ENCODE measurements around the gene TBC1D10A. TPM values are rescaled to one million over a fixed set of nuclear protein-coding genes. Genes with fewer than 3 reads are reported as not detected.
A peak's percentile ranks its signal among the peaks of the same experiment; 100 is the strongest.

The TBC1D10A gene
- total RNA-seq, 4 donors from 2014 or later: 38.3 to 49.2 (median 43.0) TPM

GRCh38 chr22:30279046-30279788 lies 47.5 kb downstream of the TBC1D10A start:
- DNase-seq (ENCODE audit: low spot score in 2 of 2): no peak
- Histone ChIP-seq H3K36me3 (peaks cover 8% of the 10 kb centered on the region), H3K9me3 (no peaks in the 10 kb centered on the region), H3K4me1 (peaks cover 38% of the 10 kb centered on the region), H3K4me3 (no peak overlapping the region), H3K27ac (no peak overlapping the region), H3K27me3 (no peaks in the 10 kb centered on the region)
- TF ChIP-seq EP300 (IDR thresholded peaks at IDR 0.05) (no peak), CTCF (IDR thresholded peaks at IDR 0.05) (no peak), POLR2AphosphoS5 (IDR thresholded peaks at IDR 0.05) (no peak), POLR2A (IDR thresholded peaks at IDR 0.05) (no peak)
- 45% methylated on average over 16 of the region's 16 CpGs for WGBS

GRCh38 chr22:30277547-30278344 lies 49.0 kb downstream of the TBC1D10A start:
- H3K27ac ChIP-seq: peak overlapping the region; percentile 66
- 30% methylated on average over 14 of the region's 14 CpGs for WGBS
- DNase-seq (ENCODE audit: low spot score in 2 of 2): no peak
- no peaks in the 10 kb centered on the region for H3K36me3 ChIP-seq
- H3K27me3 ChIP-seq: no peaks in the 10 kb centered on the region
- no peaks in the 10 kb centered on the region for H3K9me3 ChIP-seq
- H3K4me1 ChIP-seq: peaks cover 49% of the 10 kb centered on the region
- H3K4me3 ChIP-seq: no peak overlapping the region
- TF ChIP-seq EP300 (IDR thresholded peaks at IDR 0.05) (no peak), POLR2AphosphoS5 (IDR thresholded peaks at IDR 0.05) (no peak), POLR2A (IDR thresholded peaks at IDR 0.05) (no peak)

GRCh38 chr22:30276039-30276438 lies 50.7 kb downstream of the TBC1D10A start:
- no peaks in the 10 kb centered on the region for H3K36me3 ChIP-seq
- no peak for DNase-seq (ENCODE audit: low spot score in 2 of 2)
- TF ChIP-seq POLR2A (IDR thresholded peaks at IDR 0.05) (no peak), EP300 (IDR thresholded peaks at IDR 0.05) (no peak)
- no peak overlapping the region for H3K27ac ChIP-seq
- no peaks in the 10 kb centered on the region for H3K9me3 ChIP-seq
- 80% methylated on average over 6 of the region's 8 CpGs for WGBS
- H3K27me3 ChIP-seq: no peaks in the 10 kb centered on the region
- H3K4me1 ChIP-seq: peaks cover 45% of the 10 kb centered on the region
- no peak overlapping the region for H3K4me3 ChIP-seq

- Histone ChIP-seq H3K4me1 (peaks cover 45% of the 10 kb centered on the region), H3K27me3 (no peaks in the 10 kb centered on the region), H3K36me3 (no peaks in the 10 kb centered on the region), H3K9me3 (no peaks in the 10 kb centered on the region), H3K27ac (no peak overlapping the region), H3K4me3 (no peak overlapping the region)
- 73% methylated on average over 3 of the region's 8 CpGs for WGBS
- no peak for TF ChIP-seq EP300 (IDR thresholded peaks at IDR 0.05)
- no peak for TF ChIP-seq POLR2AphosphoS5 (IDR thresholded peaks at IDR 0.05)
- no peak for TF ChIP-seq CTCF (IDR thresholded peaks at IDR 0.05)
- TF ChIP-seq POLR2A (IDR thresholded peaks at IDR 0.05): no peak
- no peak for DNase-seq (ENCODE audit: low spot score in 2 of 2)
Measured at GRCh38 chr22:30275625-30276024, 51.1 kb downstream of the TBC1D10A start.

- H3K36me3 ChIP-seq: no peaks in the 10 kb centered on the region
- H3K9me3 ChIP-seq: no peaks in the 10 kb centered on the region
- no peak for TF ChIP-seq POLR2AphosphoS5 (IDR thresholded peaks at IDR 0.05)
- TF ChIP-seq POLR2A (IDR thresholded peaks at IDR 0.05): no peak
- WGBS: 65% methylated on average over 9 of the region's 9 CpGs
- no peak overlapping the region for H3K4me3 ChIP-seq
- H3K27me3 ChIP-seq: no peaks in the 10 kb centered on the region
- no peak overlapping the region for H3K27ac ChIP-seq
- peaks cover 41% of the 10 kb centered on the region for H3K4me1 ChIP-seq
- no peak for DNase-seq (ENCODE audit: low spot score in 2 of 2)
Measured at GRCh38 chr22:30274437-30274812, 52.3 kb downstream of the TBC1D10A start.

GRCh38 chr22:30273711-30274436 lies 52.9 kb downstream of the TBC1D10A start:
- no peaks in the 10 kb centered on the region for H3K9me3 ChIP-seq
- no peak overlapping the region for H3K4me3 ChIP-seq
- no peak overlapping the region for H3K27ac ChIP-seq
- H3K36me3 ChIP-seq: no peaks in the 10 kb centered on the region
- 42% methylated on average over 10 of the region's 10 CpGs for WGBS
- H3K27me3 ChIP-seq: no peaks in the 10 kb centered on the region
- TF ChIP-seq EP300 (IDR thresholded peaks at IDR 0.05) (no peak), POLR2A (IDR thresholded peaks at IDR 0.05) (no peak), POLR2AphosphoS5 (IDR thresholded peaks at IDR 0.05) (no peak), CTCF (IDR thresholded peaks at IDR 0.05) (no peak)
- DNase-seq (ENCODE audit: low spot score in 2 of 2): no peak
- peaks cover 36% of the 10 kb centered on the region for H3K4me1 ChIP-seq
